Smooth muscle cell of the brain vasculature (primary cell): Measurements from ENCODE around the gene STPG1.

Experiments used
- DNase-seq: peaks from one replicate; pipeline ENCODE4 v3.0.0-alpha.2; 2012; ENCODE audit warnings: low read depth, low spot score

Gene STPG1

GRCh38 chr1:24373044-24373443, 40.5 kb downstream of the STPG1 start:
- DNase-seq = no peak

- DNase-seq = no peak
Observed at GRCh38 chr1:24369801-24370200, 43.8 kb downstream of the STPG1 start.

GRCh38 chr1:24369199-24369598, 44.4 kb downstream of the STPG1 start:
- DNase-seq = no peak

GRCh38 chr1:24366707-24367106, 46.9 kb downstream of the STPG1 start:
- no peak for DNase-seq

GRCh38 chr1:24364975-24365678, 48.5 kb downstream of the STPG1 start:
- DNase-seq = no peak

GRCh38 chr1:24364605-24364974, 49.0 kb downstream of the STPG1 start:
- no peak for DNase-seq

GRCh38 chr1:24363994-24364393, 49.6 kb downstream of the STPG1 start:
- no peak for DNase-seq

- peak; percentile 87 for DNase-seq
Observed at GRCh38 chr1:24362982-24363614, 50.5 kb downstream of the STPG1 start.

GRCh38 chr1:24362396-24362795, 51.2 kb downstream of the STPG1 start:
- no peak for DNase-seq

- DNase-seq = no peak
Observed at GRCh38 chr1:24361811-24362210, 51.8 kb downstream of the STPG1 start.

- DNase-seq = no peak
Observed at GRCh38 chr1:24360681-24361080, 52.9 kb downstream of the STPG1 start.

- DNase-seq = no peak
Observed at GRCh38 chr1:24357038-24357437, 56.5 kb downstream of the STPG1 start.

- DNase-seq = no peak
Observed at GRCh38 chr1:24355466-24355865, 58.1 kb downstream of the STPG1 start.

GRCh38 chr1:24353292-24353891, 60.2 kb downstream of the STPG1 start:
- no peak for DNase-seq

GRCh38 chr1:24351918-24352627, 61.5 kb downstream of the STPG1 start:
- peak; percentile 23 for DNase-seq

GRCh38 chr1:24351247-24351646, 62.3 kb downstream of the STPG1 start:
- DNase-seq = no peak

GRCh38 chr1:24349891-24350290, 63.7 kb downstream of the STPG1 start:
- no peak for DNase-seq

GRCh38 chr1:24348196-24348595, 65.4 kb downstream of the STPG1 start:
- no peak for DNase-seq

GRCh38 chr1:24347159-24347934, 66.2 kb downstream of the STPG1 start:
- no peak for DNase-seq

GRCh38 chr1:24345334-24345733, 68.2 kb downstream of the STPG1 start:
- DNase-seq = no peak

- no peak for DNase-seq
Observed at GRCh38 chr1:24344090-24344742, 69.4 kb downstream of the STPG1 start.
